SK-N-SH (cell line): Measurements from ENCODE around the gene USP10.

Experiments used
- CHD2 ChIP-seq: fragments of 150-350 bp; IDR thresholded peaks from 2 replicates; pipeline ENCODE4 v1.6.1; 2018; ENCODE audit warnings: low read length; ENCODE audit not compliant: partially characterized antibody
- CTCF ChIP-seq: fragments of 200-600 bp; sonication (generic); IDR thresholded peaks from 2 replicates; pipeline ENCODE4 v1.6.1; 2017; ENCODE audit warnings: antibody characterized with exemption, mild to moderate bottlenecking, moderate library complexity
- EP300 ChIP-seq, 2 experiments: IDR thresholded peaks; 2 replicates each; pipeline versions ENCODE4 v1.4.0 to v1.6.1; 2012; ENCODE audit warnings: borderline replicate concordance in 1 of 2, low read depth in 1 of 2, low read length in 1 of 2
- GATA2 ChIP-seq: sonication (generic); formaldehyde crosslinking; IDR thresholded peaks from 2 replicates; pipeline ENCODE4 v1.5.0; 2020; ENCODE audit warnings: mild to moderate bottlenecking, missing genetic modification reagents
- NFIC ChIP-seq: IDR thresholded peaks from 2 replicates; pipeline ENCODE4 v1.4.0; 2012; ENCODE audit warnings: borderline replicate concordance
- POLR2AphosphoS5 ChIP-seq: IDR thresholded peaks from 2 replicates; pipeline ENCODE4 v1.6.1; 2012; ENCODE audit warnings: low read depth, low read length
- RCOR1 ChIP-seq: fragments of 150-350 bp; IDR thresholded peaks from 2 replicates; pipeline ENCODE4 v1.6.1; 2017; ENCODE audit warnings: antibody characterized with exemption, low read length
- REST ChIP-seq: IDR thresholded peaks from 2 replicates; pipeline ENCODE4 v1.6.1; 2012; ENCODE audit warnings: mild to moderate bottlenecking, low read depth, low read length, moderate library complexity
- TAF1 ChIP-seq: IDR thresholded peaks from 2 replicates; pipeline ENCODE4 v1.6.1; 2012; ENCODE audit warnings: low read depth, mild to moderate bottlenecking, low read length, moderate library complexity, borderline replicate concordance
- TEAD4 ChIP-seq: IDR thresholded peaks from 2 replicates; pipeline ENCODE4 v1.4.0; 2012; ENCODE audit warnings: mild to moderate bottlenecking, borderline replicate concordance; ENCODE audit not compliant: insufficient read depth
- TF ChIP-seq, protein P1 (sequence below): IDR thresholded peaks from 2 replicates; pipeline ENCODE4 v1.4.0; 2012; ENCODE audit warnings: low read depth, borderline replicate concordance

DNA sequence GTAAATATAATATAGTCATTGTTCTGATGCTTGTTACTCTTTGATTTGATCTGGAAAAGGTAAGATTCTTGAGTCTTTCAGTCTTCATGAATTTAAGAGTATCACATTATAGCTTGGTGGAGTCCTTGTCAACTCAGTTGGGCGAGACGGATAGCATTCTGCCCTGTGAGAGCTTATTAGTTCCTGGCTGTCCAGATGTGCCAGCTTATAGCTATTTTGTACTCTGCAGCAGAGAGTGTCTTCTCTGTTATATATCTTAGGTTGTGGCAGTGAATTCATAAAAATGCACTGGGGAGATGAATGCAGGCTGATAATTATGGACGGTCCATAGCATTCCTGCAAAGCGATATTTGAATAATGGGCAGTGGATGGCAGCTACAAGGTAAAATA lies 69.0 kb downstream of the USP10 start:
- TF ChIP-seq, protein P1, sequence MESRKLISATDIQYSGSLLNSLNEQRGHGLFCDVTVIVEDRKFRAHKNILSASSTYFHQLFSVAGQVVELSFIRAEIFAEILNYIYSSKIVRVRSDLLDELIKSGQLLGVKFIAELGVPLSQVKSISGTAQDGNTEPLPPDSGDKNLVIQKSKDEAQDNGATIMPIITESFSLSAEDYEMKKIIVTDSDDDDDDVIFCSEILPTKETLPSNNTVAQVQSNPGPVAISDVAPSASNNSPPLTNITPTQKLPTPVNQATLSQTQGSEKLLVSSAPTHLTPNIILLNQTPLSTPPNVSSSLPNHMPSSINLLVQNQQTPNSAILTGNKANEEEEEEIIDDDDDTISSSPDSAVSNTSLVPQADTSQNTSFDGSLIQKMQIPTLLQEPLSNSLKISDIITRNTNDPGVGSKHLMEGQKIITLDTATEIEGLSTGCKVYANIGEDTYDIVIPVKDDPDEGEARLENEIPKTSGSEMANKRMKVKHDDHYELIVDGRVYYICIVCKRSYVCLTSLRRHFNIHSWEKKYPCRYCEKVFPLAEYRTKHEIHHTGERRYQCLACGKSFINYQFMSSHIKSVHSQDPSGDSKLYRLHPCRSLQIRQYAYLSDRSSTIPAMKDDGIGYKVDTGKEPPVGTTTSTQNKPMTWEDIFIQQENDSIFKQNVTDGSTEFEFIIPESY, result no peak
- no peak for TF ChIP-seq CTCF
- TF ChIP-seq NFIC, result no peak
- no peak; the same call in 1 of the 2 replicates for TF ChIP-seq GATA2
- TF ChIP-seq REST, result no peak
- TF ChIP-seq POLR2AphosphoS5, result no peak
- no peak for TF ChIP-seq TEAD4
- no peak; the same call in 1 of the 2 replicates for TF ChIP-seq RCOR1
- TF ChIP-seq TAF1, result no peak
- no peak for TF ChIP-seq EP300 (IDR thresholded peaks at IDR 0.05; ENCODE audit: borderline replicate concordance in 1 of 2, low read depth in 1 of 2, low read length in 1 of 2)
- no peak for TF ChIP-seq CHD2
